GM21360 (cell line): ENCODE data around the gene HLA-DRB5.
"Not testable (repeated sequence)": the region's sequence is repeated elsewhere in the genome, so short reads cannot be mapped to it uniquely, and the experiment has no call there.

Source experiments
- ATAC-seq: cut with Tn5 transposase; IDR thresholded peaks from one replicate; pipeline ENCODE4 v1.9.1; 2021; ENCODE audit warnings: mild to moderate bottlenecking, moderate library complexity; ENCODE audit not compliant: unreplicated experiment

HLA-DRB5 gene

GRCh38 chr6:32529697-32530430 is at the start of gene HLA-DRB5:
Gene HLA-DRB5, minus strand, starts transcription at chr6:32530287. Its CDS starts 63 bp downstream, at chr6:32530224.
- ATAC-seq = no peak

GRCh38 chr6:32578962-32579361 is 48.9 kb upstream of the HLA-DRB5 start:
- no peak for ATAC-seq

- ATAC-seq = not testable (repeated sequence)
Measured at GRCh38 chr6:32577493-32577892, 47.4 kb upstream of the HLA-DRB5 start.

- ATAC-seq = no peak
Measured at GRCh38 chr6:32576250-32576649, 46.2 kb upstream of the HLA-DRB5 start.

GRCh38 chr6:32570363-32570905 is 40.3 kb upstream of the HLA-DRB5 start:
- ATAC-seq = no peak

GRCh38 chr6:32568561-32568960 is 38.5 kb upstream of the HLA-DRB5 start:
- no peak for ATAC-seq

GRCh38 chr6:32566957-32567356 is 36.9 kb upstream of the HLA-DRB5 start:
- no peak for ATAC-seq

GRCh38 chr6:32565511-32565910 is 35.4 kb upstream of the HLA-DRB5 start:
- ATAC-seq = no peak

- no peak for ATAC-seq
Measured at GRCh38 chr6:32562940-32563339, 32.9 kb upstream of the HLA-DRB5 start.

- ATAC-seq = no peak
Measured at GRCh38 chr6:32559747-32560146, 29.7 kb upstream of the HLA-DRB5 start.

- ATAC-seq = no peak
Measured at GRCh38 chr6:32558426-32559057, 28.5 kb upstream of the HLA-DRB5 start.

GRCh38 chr6:32554116-32554965 is 24.3 kb upstream of the HLA-DRB5 start:
- no peak for ATAC-seq

- ATAC-seq = no peak
Measured at GRCh38 chr6:32553037-32553742, 23.1 kb upstream of the HLA-DRB5 start.

- ATAC-seq = no peak
Measured at GRCh38 chr6:32551410-32551809, 21.3 kb upstream of the HLA-DRB5 start.

GRCh38 chr6:32539839-32540238 is 9.8 kb upstream of the HLA-DRB5 start:
- ATAC-seq = no peak

- ATAC-seq = not testable (repeated sequence)
Measured at GRCh38 chr6:32530431-32530793, 325 bp upstream of the HLA-DRB5 start.

GRCh38 chr6:32522302-32523047 is 7.6 kb downstream of the HLA-DRB5 start:
- ATAC-seq = no peak

- no peak for ATAC-seq
Measured at GRCh38 chr6:32519910-32520258, 10.2 kb downstream of the HLA-DRB5 start.

GRCh38 chr6:32519118-32519909 is 10.8 kb downstream of the HLA-DRB5 start:
- ATAC-seq = no peak
